GM21723 (cell line): ENCODE data around the gene PML.

Source experiments
- ATAC-seq: cut with Tn5 transposase; IDR thresholded peaks from one replicate; pipeline ENCODE4 v1.9.1; 2021; ENCODE audit warnings: mild to moderate bottlenecking, moderate library complexity; ENCODE audit not compliant: unreplicated experiment

Gene PML

DNA sequence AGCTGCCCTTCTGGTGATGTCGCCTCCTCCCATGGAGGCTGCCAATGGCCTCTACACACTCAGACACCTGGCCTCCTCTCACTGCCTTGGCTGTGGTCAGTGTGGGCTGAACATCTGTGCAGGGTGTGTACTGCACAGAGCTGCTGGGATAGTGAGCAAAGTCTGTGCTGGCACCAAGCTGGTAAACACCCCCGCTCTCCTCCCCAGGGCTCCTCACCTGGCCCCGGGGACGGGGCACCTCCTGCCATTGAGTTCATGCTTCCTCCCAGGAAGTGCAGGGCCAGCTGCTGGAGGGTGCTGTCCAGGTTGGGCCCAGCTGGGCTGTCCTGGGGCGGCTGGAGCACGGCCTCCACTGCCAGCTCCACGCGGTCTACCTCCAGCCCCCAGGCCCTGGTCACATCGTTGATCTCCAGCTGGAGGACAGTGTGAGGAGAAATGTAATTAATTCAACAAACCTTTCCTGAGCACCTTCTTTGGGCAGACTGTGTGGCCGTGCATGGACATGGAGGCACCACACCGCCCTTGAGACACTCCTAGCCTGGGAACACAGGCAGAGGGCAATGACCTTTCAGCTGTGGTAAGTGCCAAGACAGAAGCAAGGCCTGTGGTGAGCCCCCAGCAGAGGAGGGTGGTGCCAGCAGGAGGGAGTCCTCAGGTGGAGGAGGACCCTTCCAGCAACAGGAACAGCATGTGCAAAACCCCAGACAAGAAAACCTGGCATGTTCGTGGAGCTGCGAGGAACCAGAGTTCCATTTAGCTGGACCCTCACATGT, 9.2 kb upstream of the PML start:
- ATAC-seq, result no peak

DNA sequence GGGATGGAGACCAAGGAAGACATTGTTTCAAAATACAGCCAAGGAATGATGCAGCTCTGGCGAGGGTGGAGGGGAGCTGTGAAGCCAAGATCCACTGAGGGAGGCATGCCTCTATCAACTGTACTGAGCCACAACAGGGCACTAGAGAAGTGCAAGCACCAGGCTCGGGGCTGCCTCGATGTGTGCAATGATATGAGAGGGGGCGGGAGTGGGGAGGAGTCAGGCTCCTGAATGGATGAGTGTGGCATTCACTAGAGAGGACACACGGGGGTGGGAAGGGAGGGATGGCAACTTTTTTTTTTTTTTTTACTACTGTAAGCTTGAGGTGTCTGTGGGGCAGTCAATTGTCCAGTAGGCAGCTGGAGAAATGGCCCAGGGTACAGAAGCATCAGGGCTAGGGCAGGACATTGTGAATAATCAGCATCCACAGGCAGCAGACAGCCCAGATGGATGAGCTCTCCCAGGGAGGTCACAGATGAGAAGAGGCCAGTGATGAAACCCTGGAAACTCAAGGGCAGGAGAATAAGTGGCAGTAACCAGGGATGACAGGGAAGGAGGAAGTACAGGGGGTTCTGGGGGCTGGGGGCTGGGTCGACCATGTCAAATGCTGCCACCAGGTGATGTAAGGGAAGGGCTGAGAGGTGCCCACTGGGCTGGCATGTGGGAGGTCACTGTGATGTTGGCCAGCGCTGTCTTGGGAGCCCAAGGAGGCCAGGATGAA, 8.3 kb upstream of the PML start:
- no peak for ATAC-seq

DNA sequence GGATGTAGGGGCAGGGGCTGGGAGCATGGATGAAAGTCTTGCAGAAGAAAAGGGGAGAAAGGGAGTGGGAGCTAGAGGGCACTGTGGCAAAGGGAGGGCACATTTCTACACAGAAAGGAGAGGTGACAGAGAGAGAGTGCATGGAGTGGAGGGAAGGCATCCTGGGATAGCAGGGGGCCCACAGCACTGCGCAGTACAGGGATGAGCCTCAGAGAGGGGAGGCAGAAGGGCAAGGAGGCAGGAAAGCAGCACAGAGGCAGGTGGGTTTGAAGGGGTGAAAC, 7.8 kb upstream of the PML start:
- ATAC-seq, result no peak

DNA sequence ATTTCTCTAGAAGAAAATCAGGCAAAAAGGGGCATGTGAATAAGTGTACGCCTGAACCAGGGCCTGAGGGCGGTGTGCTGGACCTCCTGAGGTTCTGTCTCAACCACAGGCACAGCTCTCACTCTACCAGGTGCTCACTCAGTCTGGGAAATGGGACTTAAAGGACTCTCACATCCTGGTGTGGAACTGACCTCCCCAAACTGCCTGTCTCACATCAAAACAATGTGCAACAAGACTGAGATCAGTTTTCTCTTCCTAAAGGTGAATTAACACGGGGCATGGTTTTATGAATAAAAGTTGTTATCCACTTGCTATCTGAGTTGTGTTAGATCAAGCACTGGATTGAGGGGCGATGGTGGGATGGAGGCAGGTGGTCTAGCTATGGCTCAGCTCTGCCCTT, 7.3 kb upstream of the PML start:
- no peak for ATAC-seq

DNA sequence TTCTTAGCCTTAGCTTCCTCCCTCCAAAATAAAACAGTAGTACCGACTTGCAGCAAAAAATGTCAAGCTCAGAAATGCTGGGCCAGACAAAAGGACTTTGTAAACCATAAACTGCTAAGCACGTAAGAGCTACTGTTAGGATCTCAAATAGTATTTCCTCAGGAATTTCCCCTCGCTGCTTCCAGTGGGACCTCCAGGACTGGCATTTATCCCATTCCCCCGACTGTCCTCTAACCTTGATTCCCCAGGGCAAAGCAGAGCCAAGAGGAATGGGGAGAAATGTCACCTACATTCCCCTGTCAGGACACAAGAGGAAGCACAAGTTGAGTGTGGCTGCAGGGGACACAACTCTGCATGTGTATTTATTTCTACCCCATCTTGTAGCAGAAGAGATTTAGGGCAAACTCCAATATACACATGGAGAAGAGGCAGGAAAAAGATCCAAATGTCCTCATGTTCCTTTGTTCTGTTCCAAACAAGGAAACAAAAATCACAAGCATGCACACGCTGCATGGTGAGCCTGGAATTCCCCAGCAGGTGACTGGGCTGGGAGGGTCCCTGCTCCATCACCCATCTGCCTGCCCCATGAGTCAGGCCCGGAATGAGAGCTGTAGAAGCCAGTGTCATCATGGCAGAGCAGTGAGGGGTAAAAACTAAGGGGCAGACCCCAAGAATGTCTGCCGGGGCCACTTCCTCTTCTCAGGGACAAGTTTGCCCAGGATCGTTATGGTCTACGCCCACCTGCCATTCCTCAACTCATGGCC, 6.7 kb upstream of the PML start:
- ATAC-seq, result no peak

DNA sequence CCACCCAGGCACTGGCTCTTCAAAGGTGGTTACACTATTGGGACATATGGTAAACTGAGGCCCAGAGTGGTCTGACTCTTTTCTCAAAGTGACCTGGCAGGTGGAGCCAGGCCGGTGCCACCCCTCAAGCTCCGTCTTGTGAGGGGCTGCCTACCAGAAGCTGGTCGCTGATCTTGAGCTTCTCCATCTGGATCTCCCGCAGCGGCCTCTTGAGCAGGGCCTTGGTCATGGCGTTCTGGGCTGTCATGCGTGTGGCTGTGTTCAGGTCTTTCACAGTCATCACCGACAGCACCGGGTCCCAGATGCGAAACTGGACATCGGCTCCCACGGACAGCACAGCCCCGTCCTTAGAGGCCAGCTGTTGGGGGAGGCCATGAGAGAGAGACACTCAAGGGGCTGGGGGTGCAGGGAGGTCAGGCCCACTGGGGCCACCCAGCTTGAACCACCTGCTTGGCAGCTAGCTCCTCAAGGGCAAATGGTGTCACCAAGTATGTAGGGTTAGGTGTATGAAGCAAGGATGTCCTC, 6.0 kb upstream of the PML start:
- no peak for ATAC-seq

DNA sequence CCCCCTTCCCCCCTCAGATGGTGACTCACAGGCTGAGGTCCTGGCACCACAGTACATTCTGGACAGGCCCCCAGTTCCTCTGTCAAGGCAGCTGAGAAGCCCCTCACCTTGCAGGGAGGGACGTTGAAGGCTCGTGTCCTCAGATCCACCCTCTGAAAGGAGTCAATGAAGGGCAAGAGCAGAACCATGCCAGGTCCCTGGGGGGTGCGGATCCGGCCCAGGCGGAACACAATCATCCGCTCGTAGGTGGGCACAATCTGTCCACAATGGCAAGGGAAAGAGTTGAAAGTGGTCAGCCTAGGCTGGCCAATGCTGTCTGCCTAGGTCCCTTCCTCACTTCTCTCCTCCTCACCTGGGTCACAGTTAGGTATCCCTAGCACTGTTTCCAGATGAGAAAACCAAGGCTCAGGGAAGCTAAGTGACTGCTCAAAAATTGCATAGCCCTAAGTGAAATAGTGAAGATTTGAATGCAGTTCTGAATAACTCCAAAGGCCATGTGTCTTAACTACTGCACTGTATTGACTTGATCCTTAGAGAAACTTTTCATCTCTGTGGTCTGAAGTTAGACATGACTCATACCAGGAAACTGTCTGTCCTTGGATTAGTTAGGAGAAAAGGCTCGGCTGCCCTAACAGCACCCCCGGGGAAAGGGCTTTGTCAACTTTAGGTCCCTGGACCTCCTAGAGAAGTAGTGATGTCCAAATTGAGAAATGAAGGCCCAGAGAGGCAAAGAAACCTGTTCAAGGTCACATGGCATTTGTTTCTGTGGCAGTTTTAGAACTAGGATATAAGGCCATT, 5.3 kb upstream of the PML start:
- no peak for ATAC-seq

DNA sequence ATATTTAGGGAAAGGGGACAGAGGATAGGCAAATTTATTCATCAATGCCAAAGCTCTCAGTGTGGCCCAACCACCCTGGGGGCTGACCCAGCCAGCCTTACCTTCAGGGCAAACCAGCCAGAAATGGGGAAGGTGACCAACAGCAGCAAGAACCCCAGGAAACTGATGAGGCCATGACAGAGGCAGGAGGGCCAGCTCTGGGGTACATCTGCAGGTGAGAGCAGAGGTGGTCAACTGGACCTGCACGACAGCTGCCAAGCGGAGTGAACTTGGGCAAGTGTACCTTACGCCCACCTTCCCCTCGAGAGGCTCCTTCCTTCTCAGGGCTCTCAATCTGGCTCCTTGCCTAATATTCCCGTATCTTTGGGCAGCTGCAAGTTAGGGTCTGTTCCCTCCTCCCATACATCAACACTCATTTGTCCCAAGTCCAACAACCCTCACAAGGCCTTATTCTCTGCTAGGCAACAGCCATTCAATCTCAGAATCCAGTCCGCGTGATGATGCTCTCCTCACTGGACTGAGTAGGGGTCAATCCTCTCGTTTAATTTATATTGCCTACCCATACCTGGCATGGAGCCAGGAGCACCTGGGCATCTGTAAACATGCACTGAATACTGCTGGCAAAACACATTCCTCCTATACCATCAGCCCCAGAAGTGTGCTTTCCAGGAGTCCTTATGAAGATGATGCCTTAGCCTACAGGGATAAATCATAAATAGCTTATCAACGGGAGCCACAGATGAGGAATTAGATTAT, 4.1 kb upstream of the PML start:
- no peak for ATAC-seq

DNA sequence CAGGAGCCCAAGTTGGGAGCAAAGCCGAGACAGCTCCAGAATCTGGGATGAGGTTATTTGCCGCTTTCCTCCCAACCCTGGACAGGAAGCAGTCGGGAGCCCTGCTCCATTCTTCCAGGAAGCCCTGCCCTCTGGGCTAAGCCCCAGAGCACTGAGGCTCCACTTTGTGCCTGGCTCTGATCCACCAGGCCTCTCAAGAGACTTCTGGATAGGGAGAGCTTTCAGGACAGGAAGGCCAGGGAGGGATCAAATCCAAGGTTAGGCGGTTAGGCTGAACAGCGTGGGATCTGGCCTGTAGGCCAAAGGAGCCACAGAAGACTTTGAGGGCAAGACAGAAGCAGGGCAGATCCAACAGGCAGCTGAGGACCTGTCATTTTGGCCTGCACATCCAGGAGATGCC, 3.3 kb upstream of the PML start:
- ATAC-seq, result no peak

DNA sequence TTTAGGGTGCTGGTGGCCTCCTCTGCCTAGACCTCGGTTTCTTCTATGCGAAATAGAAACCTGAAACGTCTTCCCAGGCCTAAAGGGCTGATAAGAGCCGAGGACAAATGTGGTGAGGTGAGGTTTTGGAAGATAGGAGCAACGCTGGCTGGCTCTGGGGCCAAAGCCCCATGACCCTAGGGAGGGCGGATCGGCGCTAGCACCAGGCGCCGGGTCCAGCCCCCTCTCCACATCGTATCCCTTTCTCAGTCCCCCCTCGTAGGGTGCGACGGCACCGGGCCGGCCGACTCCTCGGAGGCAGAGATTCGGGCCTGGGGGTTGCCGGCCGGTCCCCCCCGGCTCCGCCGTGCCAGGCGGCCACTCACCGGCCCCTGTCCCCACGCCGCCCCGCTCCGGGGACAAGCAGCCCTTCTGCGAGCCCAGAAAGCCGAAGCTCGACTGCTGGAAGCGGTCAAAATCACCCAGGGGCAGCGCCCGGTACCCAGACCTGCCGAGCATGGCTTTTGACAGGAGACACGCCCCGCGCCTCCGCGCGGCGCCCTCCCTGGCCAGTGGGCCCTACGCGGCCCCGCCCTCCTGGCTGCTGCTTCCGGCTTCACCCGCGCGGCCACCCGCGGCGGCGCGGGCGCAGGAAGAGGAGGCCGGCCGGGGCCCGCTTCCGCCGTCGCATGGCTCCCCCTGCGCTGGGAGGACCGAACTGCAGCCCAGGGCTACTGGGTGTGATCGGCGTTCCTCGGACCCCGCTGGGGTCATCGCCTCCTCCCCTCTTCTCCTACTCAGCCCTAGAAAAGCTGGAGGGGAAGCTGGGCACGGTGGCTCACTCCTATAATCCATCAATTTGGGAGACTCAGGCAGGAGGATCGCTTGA, 2.6 kb upstream of the PML start, which contains the start of gene STOML1:
Gene STOML1, minus strand, starts transcription at position 570 of the 868 bp plus-strand sequence. Its CDS starts 72 bp downstream, at position 498.
- ATAC-seq, result peak; percentile 58

DNA sequence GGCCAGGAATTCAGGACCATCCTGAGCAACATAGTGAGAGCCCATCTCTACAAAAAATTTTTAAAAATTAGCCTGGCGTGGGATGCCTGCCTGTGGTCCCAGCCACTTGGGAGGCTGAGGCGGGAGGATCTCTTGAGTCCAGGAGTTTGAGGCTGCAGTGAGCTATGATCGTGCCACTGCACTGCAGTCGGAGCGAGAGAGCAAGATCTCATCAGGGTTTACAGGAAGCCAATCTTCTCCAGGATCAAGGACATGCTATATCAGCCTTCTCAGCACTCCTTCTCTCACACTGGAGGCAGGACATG, 2.0 kb upstream of the PML start:
- ATAC-seq, result no peak

DNA sequence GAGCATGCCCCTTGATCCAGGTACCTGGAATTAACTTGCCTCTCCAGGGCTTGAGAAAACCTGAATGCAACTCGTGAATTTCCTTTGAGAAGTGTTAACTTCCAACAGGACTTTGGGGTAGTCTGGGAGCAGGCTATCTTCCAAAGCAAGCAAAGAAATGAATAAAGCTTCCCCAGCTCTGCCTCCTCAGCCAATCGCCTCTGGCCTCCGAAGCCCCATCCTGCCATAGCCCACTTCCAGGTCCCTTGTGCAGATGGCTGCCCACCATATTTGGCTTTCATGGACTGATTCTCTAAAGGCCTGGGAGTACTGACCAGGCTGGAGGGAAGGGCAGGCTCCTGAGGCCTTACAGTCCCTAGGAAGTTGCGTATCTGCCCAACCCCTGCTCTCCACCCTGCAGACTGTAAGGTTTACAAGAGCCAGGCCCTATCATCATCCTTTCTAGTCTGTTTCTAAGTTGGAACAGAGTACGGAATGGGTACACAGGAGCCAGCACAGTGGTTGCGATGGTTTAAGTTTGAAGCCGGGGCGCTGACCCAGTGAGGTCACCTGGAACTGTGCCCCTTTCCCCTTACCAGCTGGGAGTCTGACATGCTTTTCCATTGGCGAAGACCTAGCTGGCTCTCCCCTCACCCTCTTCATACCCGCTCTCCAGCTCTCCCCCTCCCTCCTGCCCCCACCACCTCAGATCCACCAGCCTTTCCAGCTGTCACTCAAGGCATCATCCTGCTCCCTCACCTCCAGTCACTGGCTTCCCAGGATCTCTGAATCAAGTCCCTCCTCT, 1.1 kb upstream of the PML start:
- ATAC-seq, result no peak

DNA sequence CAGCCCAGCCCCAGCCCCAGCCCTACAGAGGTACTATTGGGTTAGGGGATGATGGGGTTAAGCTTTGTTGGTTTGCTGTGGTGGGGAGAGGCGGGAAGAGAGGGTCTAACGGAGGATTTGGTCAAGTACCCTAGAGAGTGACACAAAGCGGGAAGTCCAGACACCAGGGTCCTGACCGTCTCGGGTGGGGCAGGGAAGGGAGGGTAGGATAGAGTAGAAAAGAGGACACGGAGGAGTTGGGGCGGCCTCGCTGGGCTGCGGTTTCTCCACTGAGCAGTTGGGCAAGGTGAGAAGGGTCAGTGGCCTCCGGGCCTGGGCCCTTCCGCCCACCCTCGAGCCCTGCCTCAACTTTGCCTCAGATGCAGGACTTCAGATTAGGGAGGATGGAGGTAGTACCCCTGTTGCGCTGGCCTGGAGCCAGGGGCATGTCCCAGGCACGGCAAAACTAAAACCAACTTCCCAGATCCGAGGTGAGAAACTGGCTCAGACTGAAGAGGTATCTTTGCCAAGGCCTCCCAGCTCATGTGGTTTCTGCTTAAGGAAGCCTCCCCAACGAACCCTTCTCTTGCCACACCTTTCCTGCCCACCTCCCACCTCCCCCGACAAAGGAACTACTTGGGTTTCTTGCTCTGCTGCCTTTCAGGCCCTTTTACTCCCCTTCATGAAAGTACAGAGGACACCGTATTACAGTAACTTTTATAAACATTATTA, 551 bp downstream of the PML start:
- ATAC-seq, result no peak

DNA sequence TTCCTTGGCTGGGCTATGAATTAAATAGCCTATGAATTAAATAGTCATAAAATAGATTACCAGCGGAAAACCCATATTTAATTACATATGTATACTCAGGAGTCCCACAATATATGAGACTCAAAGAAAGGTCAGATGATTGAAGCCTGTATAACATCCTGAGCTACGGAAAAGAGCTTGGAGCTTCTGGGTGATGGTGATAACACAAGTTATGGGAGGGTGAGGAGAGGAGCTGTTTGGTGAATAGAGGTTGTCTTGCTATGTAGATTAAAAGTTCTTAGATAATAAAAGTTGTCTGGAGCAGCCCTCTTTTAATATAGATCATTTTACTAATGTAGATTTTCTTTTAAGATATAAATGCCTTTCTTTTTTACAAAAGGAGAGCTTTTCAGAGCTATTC, 1.8 kb downstream of the PML start:
- no peak for ATAC-seq

DNA sequence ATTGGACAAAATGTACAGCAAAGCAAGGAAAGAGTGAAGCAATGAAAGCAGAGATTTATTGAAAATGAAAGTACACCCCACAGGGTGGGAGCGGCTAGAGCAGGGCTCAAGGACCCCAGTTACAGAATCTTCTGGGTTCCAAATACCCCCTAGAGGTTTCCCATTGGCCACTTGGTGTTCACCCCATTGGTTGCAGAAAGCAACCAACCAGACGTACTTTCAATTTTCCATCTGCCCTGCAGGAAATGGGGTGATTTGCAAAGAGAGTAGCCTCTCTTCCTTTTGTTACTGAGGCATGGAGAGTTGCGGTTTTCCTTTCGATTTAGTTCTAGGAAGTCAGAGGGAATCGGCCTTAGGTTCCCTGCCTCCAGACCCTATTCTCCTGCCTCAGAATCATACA, 2.4 kb downstream of the PML start:
- ATAC-seq, result no peak

DNA sequence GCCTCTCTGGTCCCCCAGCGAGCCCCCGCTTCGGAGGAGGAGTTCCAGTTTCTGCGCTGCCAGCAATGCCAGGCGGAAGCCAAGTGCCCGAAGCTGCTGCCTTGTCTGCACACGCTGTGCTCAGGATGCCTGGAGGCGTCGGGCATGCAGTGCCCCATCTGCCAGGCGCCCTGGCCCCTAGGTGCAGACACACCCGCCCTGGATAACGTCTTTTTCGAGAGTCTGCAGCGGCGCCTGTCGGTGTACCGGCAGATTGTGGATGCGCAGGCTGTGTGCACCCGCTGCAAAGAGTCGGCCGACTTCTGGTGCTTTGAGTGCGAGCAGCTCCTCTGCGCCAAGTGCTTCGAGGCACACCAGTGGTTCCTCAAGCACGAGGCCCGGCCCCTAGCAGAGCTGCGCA, 3.5 kb downstream of the PML start:
- no peak for ATAC-seq

DNA sequence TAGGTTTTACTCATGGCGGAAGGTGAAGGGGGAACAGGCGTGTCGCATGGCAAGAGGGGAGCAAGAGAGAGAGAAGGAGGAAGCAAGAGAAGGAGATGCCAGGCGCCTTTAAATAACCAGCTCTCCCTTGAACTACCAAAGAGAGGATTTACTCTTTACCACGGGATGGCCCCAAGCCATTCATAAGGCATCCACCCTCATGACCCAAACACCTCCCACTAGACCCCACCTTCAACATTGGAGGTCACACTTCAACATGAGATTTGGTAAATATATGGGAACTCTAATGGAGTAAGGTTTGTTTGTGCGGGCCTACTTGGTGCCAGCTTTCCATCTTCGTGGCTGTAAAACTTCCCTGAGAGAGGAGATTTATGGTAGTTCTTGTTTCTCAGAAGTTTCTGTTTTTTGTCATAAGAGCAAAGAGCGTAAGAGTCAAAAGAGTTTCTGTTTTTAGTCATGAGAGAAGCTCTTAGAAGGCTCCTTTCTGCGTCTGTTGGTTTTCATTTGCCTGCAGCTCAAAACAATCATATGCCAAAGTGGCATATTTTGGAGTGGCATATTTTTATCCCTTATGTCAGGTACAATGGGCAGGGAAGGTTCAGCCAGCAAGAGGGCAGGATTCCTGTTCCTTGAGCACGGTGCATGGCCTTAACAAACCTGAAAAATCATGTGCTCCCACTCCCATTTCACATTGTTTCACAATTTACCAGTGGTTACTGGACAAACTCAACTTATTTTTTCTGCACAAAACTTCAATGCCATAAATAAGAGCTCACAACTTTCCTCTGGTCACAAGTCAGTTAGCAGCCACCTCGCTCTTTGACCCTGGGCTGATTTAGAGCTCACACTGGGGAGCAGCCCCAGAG, 12.5 kb downstream of the PML start:
- ATAC-seq, result no peak
